DOHH2 (cell line): ENCODE results near the gene APOOL.

ENCODE experiments used
- EZH2phosphoT487 ChIP-seq: fragments of 200-600 bp; sonication (generic); IDR thresholded peaks from 2 replicates; pipeline ENCODE4 v1.6.1; 2017; ENCODE audit warnings: borderline replicate concordance, mild to moderate bottlenecking, antibody characterized with exemption, low read length, moderate library complexity, mixed read lengths
- TF ChIP-seq, protein P1 (sequence below): fragments of 200-600 bp; sonication (generic); IDR thresholded peaks from one replicate; pipeline ENCODE4 v1.5.1; 2014; ENCODE audit warnings: antibody characterized with exemption, mild to moderate bottlenecking, low read depth, low read length; ENCODE audit not compliant: poor library complexity, severe bottlenecking

DNA sequence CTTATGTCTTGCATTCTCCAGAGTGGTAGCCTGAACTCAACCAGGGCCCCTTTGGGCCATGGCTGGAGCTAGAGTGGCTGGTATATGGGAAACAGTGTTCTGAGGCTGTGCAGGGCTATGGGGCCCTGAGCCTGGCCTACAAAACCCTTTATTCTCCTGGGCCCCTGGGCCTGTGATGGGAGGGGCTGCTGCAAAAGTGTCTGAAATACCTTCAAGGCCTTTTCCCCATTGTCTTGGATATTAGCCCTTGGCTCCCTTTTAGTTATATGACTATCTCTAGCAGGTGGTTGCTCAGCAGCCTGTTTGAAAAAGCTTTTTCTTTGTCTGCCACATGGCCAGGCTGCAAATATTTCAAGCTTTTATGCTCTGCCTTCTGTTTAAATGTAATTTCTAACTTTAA is 22.5 kb downstream of the APOOL start:
- TF ChIP-seq, protein P1, sequence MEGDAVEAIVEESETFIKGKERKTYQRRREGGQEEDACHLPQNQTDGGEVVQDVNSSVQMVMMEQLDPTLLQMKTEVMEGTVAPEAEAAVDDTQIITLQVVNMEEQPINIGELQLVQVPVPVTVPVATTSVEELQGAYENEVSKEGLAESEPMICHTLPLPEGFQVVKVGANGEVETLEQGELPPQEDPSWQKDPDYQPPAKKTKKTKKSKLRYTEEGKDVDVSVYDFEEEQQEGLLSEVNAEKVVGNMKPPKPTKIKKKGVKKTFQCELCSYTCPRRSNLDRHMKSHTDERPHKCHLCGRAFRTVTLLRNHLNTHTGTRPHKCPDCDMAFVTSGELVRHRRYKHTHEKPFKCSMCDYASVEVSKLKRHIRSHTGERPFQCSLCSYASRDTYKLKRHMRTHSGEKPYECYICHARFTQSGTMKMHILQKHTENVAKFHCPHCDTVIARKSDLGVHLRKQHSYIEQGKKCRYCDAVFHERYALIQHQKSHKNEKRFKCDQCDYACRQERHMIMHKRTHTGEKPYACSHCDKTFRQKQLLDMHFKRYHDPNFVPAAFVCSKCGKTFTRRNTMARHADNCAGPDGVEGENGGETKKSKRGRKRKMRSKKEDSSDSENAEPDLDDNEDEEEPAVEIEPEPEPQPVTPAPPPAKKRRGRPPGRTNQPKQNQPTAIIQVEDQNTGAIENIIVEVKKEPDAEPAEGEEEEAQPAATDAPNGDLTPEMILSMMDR: no peak
- no peak for TF ChIP-seq EZH2phosphoT487
